Panc1 (cell line): ENCODE results near the gene PHC2. TPM values are rescaled to one million over a fixed set of nuclear protein-coding genes. Genes with fewer than 3 reads are reported as not detected.

ENCODE experiments used
- ATAC-seq: fragments of 200-7000 bp; cut with Tn5 transposase; 2 replicates; pipeline ENCODE4 v1.9.1; 2020; ENCODE audit warnings: mild to moderate bottlenecking, moderate library complexity
- BruUV-seq: library from RNA; stranded (reverse); fragments of 400-500 nt; replicated peaks from 2 replicates; lab custom pipeline; 2021; lab: Mats Ljungman, UMichigan
- CTCF ChIA-PET: fragments of 300-600 bp; sonication (Branson Sonifier 250); formaldehyde crosslinking; loops from one replicate; lab custom pipeline; 2022; ENCODE audit warnings: antibody characterized with exemption; lab: Charles Lee
- POLR2A ChIA-PET: fragments of 300-600 bp; sonication (Branson Sonifier 250); formaldehyde crosslinking; loops from one replicate; lab custom pipeline; 2022; ENCODE audit warnings: antibody characterized with exemption; lab: Charles Lee
- DNase-seq: peaks from one replicate; pipeline ENCODE4 v3.0.0-alpha.2; 2010; ENCODE audit warnings: low read depth, low spot score
- H3K27ac ChIP-seq: 2 replicates; pipeline ENCODE4 v1.5.1; 2011; ENCODE audit warnings: mild to moderate bottlenecking, low read length, inconsistent platforms
- H3K27me3 ChIP-seq: fragments of 200-500 bp; sonication (Bioruptor generic); 2 replicates; pipeline ENCODE4 v1.6.0; 2014; ENCODE audit warnings: low read length, inconsistent platforms; ENCODE audit not compliant: control insufficient read depth, insufficient read depth
- H3K36me3 ChIP-seq: fragments of 200-500 bp; sonication (Bioruptor generic); 2 replicates; pipeline ENCODE4 v1.5.1; 2014; ENCODE audit warnings: inconsistent platforms, mild to moderate bottlenecking, low read length, moderate library complexity; ENCODE audit not compliant: control insufficient read depth, insufficient read depth
- H3K4me1 ChIP-seq: 2 replicates; pipeline ENCODE4 v1.5.1; 2011; ENCODE audit warnings: inconsistent platforms, mild to moderate bottlenecking, low read length, moderate library complexity; ENCODE audit not compliant: control insufficient read depth, insufficient read depth
- H3K4me3 ChIP-seq, 2 experiments: 2 replicates each; pipeline ENCODE4 v1.5.1; 2011 to 2012; ENCODE audit warnings: low read depth in 2 of 2, low read length in 2 of 2, mild to moderate bottlenecking in 2 of 2, inconsistent platforms in 1 of 2, moderate library complexity in 1 of 2
- H3K9me3 ChIP-seq: fragments of 200-500 bp; sonication (Bioruptor generic); 2 replicates; pipeline ENCODE4 v1.5.1; 2014; ENCODE audit warnings: low read depth, mild to moderate bottlenecking, inconsistent platforms, low read length, moderate library complexity; ENCODE audit not compliant: control insufficient read depth, insufficient read depth
- POLR2AphosphoS5 ChIP-seq: IDR thresholded peaks from 2 replicates; pipeline ENCODE4 v1.6.1; 2012; ENCODE audit warnings: mild to moderate bottlenecking, low read depth, low read length, moderate library complexity
- SIN3A ChIP-seq: IDR thresholded peaks from 2 replicates; pipeline ENCODE4 v1.6.1; 2012; ENCODE audit warnings: low read depth, mild to moderate bottlenecking, low read length, moderate library complexity, borderline replicate concordance; ENCODE audit not compliant: insufficient read depth
- TCF7L2 ChIP-seq: IDR thresholded peaks from 2 replicates; pipeline ENCODE4 v1.6.1; 2011; ENCODE audit warnings: mild to moderate bottlenecking, low read depth, low read length, inconsistent platforms
- in situ Hi-C: cut with HindIII; loops from 2 replicates; pipeline ENCODE4 v1.10.0; 2016; ENCODE audit warnings: low sequenced_read_pairs, low pct_unique_long_range_greater_than_20kb
- intact Hi-C: fragments of 100-400 bp; cut with micrococcal nuclease; formaldehyde crosslinking; loops from one replicate; pipeline ENCODE4 v1.10.0; 2022; ENCODE audit not compliant: unreplicated experiment
- total RNA-seq: library from RNA; stranded (reverse); gene quantifications from one replicate; pipeline ENCODE4 v1.2.1, GENCODE V29; 2021; ENCODE audit not compliant: unreplicated experiment
- TF ChIP-seq, protein P1 (sequence below), 2 experiments: IDR thresholded peaks; 2 replicates each; pipeline ENCODE4 v1.6.1; 2011 to 2012; ENCODE audit warnings: low read depth in 2 of 2, control low read depth in 1 of 2, low read length in 1 of 2, mild to moderate bottlenecking in 1 of 2, moderate library complexity in 1 of 2; ENCODE audit not compliant: insufficient read depth in 1 of 2
- TF ChIP-seq, protein P2 (sequence below): fragments of 450-650 bp; IDR thresholded peaks from 2 replicates; pipeline ENCODE4 v1.5.1; 2017; ENCODE audit warnings: mild to moderate bottlenecking

PHC2 gene
- total RNA-seq, 1 experiment from 2014 or later, result 122 TPM

DNA sequence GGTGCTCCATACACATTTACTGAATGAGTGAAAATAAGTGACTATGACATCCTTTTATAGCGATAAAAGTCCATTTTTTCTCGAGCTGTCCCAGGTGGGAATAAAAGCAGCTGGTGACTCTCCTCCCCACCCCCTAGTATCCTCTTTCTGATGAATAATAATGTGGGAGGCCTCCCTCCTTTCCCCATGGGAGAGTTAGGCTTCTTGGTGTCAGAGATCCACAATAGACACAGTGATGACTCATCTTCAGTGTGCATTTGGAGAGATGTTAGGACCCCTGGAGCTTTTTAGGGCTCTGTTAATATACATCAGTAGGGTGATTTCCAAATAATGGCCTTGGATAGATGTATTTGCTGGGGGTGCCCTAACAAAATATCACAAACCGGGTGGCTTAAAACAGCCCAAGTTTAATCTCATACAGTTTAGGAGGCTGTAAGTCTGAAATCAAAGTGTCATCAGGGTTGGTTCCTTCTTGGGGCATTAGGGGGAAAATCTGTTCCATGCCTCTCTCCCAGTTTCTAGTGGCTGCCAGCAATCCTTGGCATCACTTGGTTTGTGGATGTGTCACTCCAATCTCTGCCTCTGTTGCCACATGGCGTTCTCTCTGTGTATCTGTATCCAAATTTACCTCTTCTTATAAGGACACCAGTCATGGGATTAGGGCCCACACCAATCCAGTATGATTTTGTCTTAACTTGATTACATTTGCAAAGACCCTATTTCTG is 4.4 kb upstream of the PHC2 start:
- Histone ChIP-seq H3K36me3 (no peaks in the 10 kb centered on the region; the same call in 1 of the 2 replicates), H3K27me3 (no peaks in the 10 kb centered on the region), H3K4me1 (peaks cover 4% of the 10 kb centered on the region), H3K4me3 (no peak overlapping the region), H3K27ac (no peak overlapping the region), H3K9me3 (no peaks in the 10 kb centered on the region)
- no TSS peak for BruUV-seq
- CTCF ChIA-PET, result no interaction called here
- DNase-seq, result no peak
- intact Hi-C loops (no loop called here), in situ Hi-C loops (no loop called here)
- TF ChIP-seq, protein P1, sequence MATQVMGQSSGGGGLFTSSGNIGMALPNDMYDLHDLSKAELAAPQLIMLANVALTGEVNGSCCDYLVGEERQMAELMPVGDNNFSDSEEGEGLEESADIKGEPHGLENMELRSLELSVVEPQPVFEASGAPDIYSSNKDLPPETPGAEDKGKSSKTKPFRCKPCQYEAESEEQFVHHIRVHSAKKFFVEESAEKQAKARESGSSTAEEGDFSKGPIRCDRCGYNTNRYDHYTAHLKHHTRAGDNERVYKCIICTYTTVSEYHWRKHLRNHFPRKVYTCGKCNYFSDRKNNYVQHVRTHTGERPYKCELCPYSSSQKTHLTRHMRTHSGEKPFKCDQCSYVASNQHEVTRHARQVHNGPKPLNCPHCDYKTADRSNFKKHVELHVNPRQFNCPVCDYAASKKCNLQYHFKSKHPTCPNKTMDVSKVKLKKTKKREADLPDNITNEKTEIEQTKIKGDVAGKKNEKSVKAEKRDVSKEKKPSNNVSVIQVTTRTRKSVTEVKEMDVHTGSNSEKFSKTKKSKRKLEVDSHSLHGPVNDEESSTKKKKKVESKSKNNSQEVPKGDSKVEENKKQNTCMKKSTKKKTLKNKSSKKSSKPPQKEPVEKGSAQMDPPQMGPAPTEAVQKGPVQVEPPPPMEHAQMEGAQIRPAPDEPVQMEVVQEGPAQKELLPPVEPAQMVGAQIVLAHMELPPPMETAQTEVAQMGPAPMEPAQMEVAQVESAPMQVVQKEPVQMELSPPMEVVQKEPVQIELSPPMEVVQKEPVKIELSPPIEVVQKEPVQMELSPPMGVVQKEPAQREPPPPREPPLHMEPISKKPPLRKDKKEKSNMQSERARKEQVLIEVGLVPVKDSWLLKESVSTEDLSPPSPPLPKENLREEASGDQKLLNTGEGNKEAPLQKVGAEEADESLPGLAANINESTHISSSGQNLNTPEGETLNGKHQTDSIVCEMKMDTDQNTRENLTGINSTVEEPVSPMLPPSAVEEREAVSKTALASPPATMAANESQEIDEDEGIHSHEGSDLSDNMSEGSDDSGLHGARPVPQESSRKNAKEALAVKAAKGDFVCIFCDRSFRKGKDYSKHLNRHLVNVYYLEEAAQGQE (IDR thresholded peaks at IDR 0.05; ENCODE audit: insufficient read depth in 1 of 2, low read depth in 2 of 2, low read length in 1 of 2), result no peak
- TF ChIP-seq SIN3A, result no peak
- TF ChIP-seq, protein P2, sequence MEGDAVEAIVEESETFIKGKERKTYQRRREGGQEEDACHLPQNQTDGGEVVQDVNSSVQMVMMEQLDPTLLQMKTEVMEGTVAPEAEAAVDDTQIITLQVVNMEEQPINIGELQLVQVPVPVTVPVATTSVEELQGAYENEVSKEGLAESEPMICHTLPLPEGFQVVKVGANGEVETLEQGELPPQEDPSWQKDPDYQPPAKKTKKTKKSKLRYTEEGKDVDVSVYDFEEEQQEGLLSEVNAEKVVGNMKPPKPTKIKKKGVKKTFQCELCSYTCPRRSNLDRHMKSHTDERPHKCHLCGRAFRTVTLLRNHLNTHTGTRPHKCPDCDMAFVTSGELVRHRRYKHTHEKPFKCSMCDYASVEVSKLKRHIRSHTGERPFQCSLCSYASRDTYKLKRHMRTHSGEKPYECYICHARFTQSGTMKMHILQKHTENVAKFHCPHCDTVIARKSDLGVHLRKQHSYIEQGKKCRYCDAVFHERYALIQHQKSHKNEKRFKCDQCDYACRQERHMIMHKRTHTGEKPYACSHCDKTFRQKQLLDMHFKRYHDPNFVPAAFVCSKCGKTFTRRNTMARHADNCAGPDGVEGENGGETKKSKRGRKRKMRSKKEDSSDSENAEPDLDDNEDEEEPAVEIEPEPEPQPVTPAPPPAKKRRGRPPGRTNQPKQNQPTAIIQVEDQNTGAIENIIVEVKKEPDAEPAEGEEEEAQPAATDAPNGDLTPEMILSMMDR, result no peak
- TF ChIP-seq POLR2AphosphoS5, result no peak
- TF ChIP-seq TCF7L2, result no peak
- ATAC-seq, result no peak
- POLR2A ChIA-PET, result no interaction called here

DNA sequence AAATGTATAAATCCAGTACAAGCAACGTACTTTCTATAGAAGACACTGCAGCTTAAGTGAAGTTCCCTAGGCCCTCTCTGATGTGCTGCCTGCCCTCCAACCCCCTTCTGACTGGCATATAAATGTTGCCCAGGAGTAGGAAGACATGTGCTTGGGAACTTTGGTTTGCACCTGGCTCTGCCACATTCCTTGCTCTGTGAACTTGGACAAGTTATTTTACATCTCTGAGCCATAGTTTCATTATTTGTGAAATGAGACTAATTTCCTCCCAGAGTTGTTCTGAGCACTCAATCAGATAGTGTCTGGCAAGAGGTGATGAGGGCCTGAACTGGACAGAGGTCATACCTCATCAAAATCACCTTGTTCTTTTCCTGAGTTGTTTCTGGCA is 3.5 kb upstream of the PHC2 start:
- POLR2A ChIA-PET, result no interaction called here

More for the DNA sequence above, 3.5 kb upstream of the PHC2 start:
- ATAC-seq (no peak), DNase-seq (no peak)
- CTCF ChIA-PET, result no interaction called here
- BruUV-seq, result no TSS peak
- Histone ChIP-seq H3K4me1 (peaks cover 9% of the 10 kb centered on the region), H3K36me3 (peaks cover 6% of the 10 kb centered on the region; the same call in 1 of the 2 replicates), H3K4me3 (no peak overlapping the region), H3K27ac (no peak overlapping the region), H3K9me3 (no peaks in the 10 kb centered on the region), H3K27me3 (peaks cover 7% of the 10 kb centered on the region)
- intact Hi-C loops, result no loop called here
- in situ Hi-C loops, result no loop called here
- TF ChIP-seq SIN3A, result no peak
